Esophagus (tissue), 2 donors: ENCODE measurements around the gene P2RY6. TPM values are rescaled to one million over a fixed set of nuclear protein-coding genes. Genes with fewer than 3 reads are reported as not detected.

Experiments used
- H3K27ac ChIP-seq, 2 donors: one replicate each; pipeline ENCODE4 v1.5.1; 2013; ENCODE audit warnings: low read depth in 2 of 2, mild to moderate bottlenecking in 2 of 2, inconsistent platforms in 1 of 2, low read length in 1 of 2, moderate library complexity in 1 of 2
- H3K27me3 ChIP-seq, 2 donors: one replicate each; pipeline ENCODE4 v1.6.1; 2013; ENCODE audit warnings: low read length in 2 of 2, control low read depth in 1 of 2, mild to moderate bottlenecking in 1 of 2; ENCODE audit not compliant: insufficient read depth in 2 of 2, control insufficient read depth in 1 of 2
- H3K36me3 ChIP-seq, 2 donors: one replicate each; pipeline ENCODE4 v1.6.1; 2013; ENCODE audit warnings: low read length in 1 of 2; ENCODE audit not compliant: control insufficient read depth in 2 of 2, insufficient read depth in 2 of 2
- H3K4me1 ChIP-seq, 2 donors: one replicate each; pipeline ENCODE4 v1.6.1; 2013; ENCODE audit warnings: low read length in 1 of 2; ENCODE audit not compliant: control insufficient read depth in 2 of 2, insufficient read depth in 2 of 2
- H3K4me3 ChIP-seq, 2 donors: one replicate each; pipeline ENCODE4 v1.5.1; 2013; ENCODE audit warnings: low read length in 2 of 2, mild to moderate bottlenecking in 2 of 2, low read depth in 1 of 2, moderate library complexity in 1 of 2
- H3K9me3 ChIP-seq, 2 donors: one replicate each; pipeline ENCODE4 v1.6.1; 2013; ENCODE audit warnings: mild to moderate bottlenecking in 2 of 2, low read depth in 1 of 2, low read length in 1 of 2, moderate library complexity in 1 of 2; ENCODE audit not compliant: control insufficient read depth in 2 of 2, insufficient read depth in 1 of 2
- WGBS, 2 donors: extraction: QIAGEN DNeasy Blood & Tissue Kit; methylation state at CpG; one replicate each; pipeline ENCODE4 v1.1.7; 2013; 5-methylcytosine and 5-hydroxymethylcytosine counted together
- polyA plus RNA-seq, 2 donors: library from polyadenylated mRNA; stranded (reverse); fragments of 200-250 nt; gene quantifications; one replicate each; pipeline ENCODE4 v1.2.3, GENCODE V29; 2013
- donor health status: healthy with polysubstance abuse.
- donor health status: Bipolar disorder and iron deficiency.

P2RY6 gene
- polyA plus RNA-seq, 2 donors = 0.71 to 1.7 TPM

DNA sequence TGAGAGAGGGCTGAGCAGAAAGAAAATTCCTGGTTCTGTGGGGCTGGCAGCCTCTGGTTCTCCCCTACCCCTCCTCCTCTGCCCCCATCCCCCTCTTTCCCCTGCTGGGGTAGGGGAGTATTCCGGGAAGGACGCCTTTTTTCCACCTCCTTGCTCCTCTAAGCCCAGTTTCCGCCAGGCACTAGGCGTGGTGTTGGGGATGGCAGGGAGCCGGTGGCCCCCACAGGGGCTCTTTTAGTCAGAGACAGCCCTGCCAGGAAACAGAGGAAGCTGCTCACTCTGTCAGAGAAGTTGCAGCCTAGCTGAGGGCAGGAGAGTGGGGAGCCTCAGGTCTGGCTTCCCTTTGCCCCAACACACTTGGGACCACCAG is 20.4 kb downstream of the P2RY6 start:
- no peaks in the 10 kb centered on the region for H3K27me3 ChIP-seq
- H3K27ac ChIP-seq = no peak overlapping the region
- peaks cover 0 to 4% of the 10 kb centered on the region in 2 donors for H3K4me1 ChIP-seq
- WGBS, 2 donors = 47 to 50% methylated on average over 5 of the region's 5 CpGs
- no peaks in the 10 kb centered on the region for H3K36me3 ChIP-seq
- H3K9me3 ChIP-seq = no peaks in the 10 kb centered on the region
- H3K4me3 ChIP-seq = no peak overlapping the region

- Histone ChIP-seq H3K27me3 (no peaks in the 10 kb centered on the region), H3K4me3 (no peak overlapping the region), H3K27ac (no peak overlapping the region), H3K4me1 (peaks cover 0 to 4% of the 10 kb centered on the region in 2 donors), H3K36me3 (no peaks in the 10 kb centered on the region), H3K9me3 (no peaks in the 10 kb centered on the region)
- WGBS, 2 donors = 76 to 90% methylated on average over 3 to 4 of the region's 4 CpGs
Observed at GRCh38 chr11:73293356-73293936, 21.3 kb downstream of the P2RY6 start.

- Histone ChIP-seq H3K27ac (no peak overlapping the region), H3K27me3 (no peaks in the 10 kb centered on the region)
Observed at GRCh38 chr11:73294604-73295003, 22.5 kb downstream of the P2RY6 start.

DNA sequence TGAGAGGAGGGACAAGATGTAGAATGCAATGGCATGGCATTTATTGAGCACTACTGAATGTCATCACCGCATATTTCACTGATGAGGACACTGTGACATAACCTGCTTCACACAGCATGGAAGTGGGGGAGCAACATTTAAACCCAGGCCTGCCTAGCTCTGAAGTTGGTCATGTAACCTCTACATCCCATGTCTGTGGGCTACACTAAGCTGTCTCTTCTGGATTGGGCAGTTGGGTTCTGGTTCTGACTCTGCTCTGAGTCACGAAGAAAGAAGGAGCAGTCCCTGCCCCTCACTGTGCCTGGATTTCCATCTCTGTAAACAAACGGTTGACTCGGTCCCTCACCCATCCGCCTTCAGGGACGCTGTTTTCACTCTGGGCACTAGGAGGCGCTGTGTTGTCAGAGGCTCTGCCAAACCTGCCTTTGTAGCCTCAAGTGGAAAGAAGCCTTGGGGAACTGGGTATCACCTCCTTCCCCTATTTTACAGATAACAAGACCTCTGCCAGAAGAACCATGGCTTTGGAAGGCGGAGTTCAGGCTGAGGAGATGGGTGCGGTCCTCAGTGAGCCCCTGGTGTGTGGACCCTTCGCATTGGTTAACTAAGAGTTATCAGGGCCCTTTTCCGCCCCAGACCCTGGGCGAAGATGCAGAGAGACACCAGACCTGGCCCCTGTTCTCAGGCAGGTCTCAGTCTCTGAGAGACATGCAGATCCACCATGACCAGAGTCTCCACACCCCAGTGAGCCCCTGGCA is 23.3 kb downstream of the P2RY6 start:
- Histone ChIP-seq H3K27me3 (no peaks in the 10 kb centered on the region), H3K36me3 (no peaks in the 10 kb centered on the region), H3K4me3 (no peak overlapping the region), H3K9me3 (no peaks in the 10 kb centered on the region), H3K4me1 (no peaks in the 10 kb centered on the region), H3K27ac (no peak overlapping the region)
- WGBS, 2 donors = 41 to 45% methylated on average over 12 of the region's 12 CpGs

More at GRCh38 chr11:73294604-73295003, 22.5 kb downstream of the P2RY6 start:
- Histone ChIP-seq H3K36me3 (no peaks in the 10 kb centered on the region), H3K4me1 (no peaks in the 10 kb centered on the region), H3K9me3 (no peaks in the 10 kb centered on the region), H3K4me3 (no peak overlapping the region)

GRCh38 chr11:73295996-73296318 is 23.8 kb downstream of the P2RY6 start:
- Histone ChIP-seq H3K4me3 (no peak overlapping the region), H3K4me1 (no peaks in the 10 kb centered on the region), H3K9me3 (no peaks in the 10 kb centered on the region), H3K36me3 (no peaks in the 10 kb centered on the region), H3K27ac (no peak overlapping the region), H3K27me3 (no peaks in the 10 kb centered on the region)
- 91 to 92% methylated on average over 3 of the region's 3 CpGs for WGBS, 2 donors

DNA sequence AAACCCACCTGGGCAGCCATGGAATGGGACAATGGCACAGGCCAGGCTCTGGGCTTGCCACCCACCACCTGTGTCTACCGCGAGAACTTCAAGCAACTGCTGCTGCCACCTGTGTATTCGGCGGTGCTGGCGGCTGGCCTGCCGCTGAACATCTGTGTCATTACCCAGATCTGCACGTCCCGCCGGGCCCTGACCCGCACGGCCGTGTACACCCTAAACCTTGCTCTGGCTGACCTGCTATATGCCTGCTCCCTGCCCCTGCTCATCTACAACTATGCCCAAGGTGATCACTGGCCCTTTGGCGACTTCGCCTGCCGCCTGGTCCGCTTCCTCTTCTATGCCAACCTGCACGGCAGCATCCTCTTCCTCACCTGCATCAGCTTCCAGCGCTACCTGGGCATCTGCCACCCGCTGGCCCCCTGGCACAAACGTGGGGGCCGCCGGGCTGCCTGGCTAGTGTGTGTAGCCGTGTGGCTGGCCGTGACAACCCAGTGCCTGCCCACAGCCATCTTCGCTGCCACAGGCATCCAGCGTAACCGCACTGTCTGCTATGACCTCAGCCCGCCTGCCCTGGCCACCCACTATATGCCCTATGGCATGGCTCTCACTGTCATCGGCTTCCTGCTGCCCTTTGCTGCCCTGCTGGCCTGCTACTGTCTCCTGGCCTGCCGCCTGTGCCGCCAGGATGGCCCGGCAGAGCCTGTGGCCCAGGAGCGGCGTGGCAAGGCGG is 24.5 kb downstream of the P2RY6 start:
- Histone ChIP-seq H3K36me3 (no peaks in the 10 kb centered on the region), H3K27me3 (no peaks in the 10 kb centered on the region), H3K9me3 (no peaks in the 10 kb centered on the region), H3K27ac (no peak overlapping the region), H3K4me3 (no peak overlapping the region), H3K4me1 (no peaks in the 10 kb centered on the region)
- WGBS, 2 donors = 91 to 92% methylated on average over 35 of the region's 35 CpGs

DNA sequence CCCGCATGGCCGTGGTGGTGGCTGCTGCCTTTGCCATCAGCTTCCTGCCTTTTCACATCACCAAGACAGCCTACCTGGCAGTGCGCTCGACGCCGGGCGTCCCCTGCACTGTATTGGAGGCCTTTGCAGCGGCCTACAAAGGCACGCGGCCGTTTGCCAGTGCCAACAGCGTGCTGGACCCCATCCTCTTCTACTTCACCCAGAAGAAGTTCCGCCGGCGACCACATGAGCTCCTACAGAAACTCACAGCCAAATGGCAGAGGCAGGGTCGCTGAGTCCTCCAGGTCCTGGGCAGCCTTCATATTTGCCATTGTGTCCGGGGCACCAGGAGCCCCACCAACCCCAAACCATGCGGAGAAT is 25.1 kb downstream of the P2RY6 start:
- H3K4me3 ChIP-seq = no peak overlapping the region
- 93 to 94% methylated on average over 18 of the region's 18 CpGs for WGBS, 2 donors
- no peaks in the 10 kb centered on the region for H3K27me3 ChIP-seq
- no peak overlapping the region for H3K27ac ChIP-seq
- H3K9me3 ChIP-seq = no peaks in the 10 kb centered on the region
- no peaks in the 10 kb centered on the region for H3K4me1 ChIP-seq
- no peaks in the 10 kb centered on the region for H3K36me3 ChIP-seq

GRCh38 chr11:73297702-73298101 is 25.6 kb downstream of the P2RY6 start:
- 82 to 91% methylated on average over 3 of the region's 3 CpGs for WGBS, 2 donors
- Histone ChIP-seq H3K4me3 (no peak overlapping the region), H3K9me3 (no peaks in the 10 kb centered on the region)

DNA sequence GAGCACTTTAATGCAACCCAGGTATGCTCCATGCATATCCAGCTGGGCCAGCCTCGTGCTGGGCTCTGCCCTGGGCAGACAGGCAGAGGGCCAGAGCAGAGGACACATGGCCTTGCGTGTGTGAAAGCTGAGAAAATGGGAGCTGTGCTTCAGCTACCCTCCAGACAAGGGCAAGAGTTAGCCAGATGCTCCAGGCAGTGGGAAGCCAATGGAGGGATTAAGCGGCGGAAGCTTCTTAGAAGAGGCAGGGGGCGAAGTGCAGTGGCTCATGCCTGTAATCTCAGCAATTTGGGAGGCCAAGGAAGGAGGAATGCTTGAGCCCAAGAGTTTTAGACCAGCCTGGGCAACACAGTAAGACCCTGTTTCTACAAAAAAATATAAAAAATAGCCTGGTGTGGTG is 26.1 kb downstream of the P2RY6 start:
- H3K36me3 ChIP-seq = no peaks in the 10 kb centered on the region
- no peaks in the 10 kb centered on the region for H3K9me3 ChIP-seq
- H3K27me3 ChIP-seq = no peaks in the 10 kb centered on the region
- H3K27ac ChIP-seq = no peak overlapping the region
- 76 to 81% methylated on average over 5 of the region's 5 CpGs for WGBS, 2 donors
- H3K4me1 ChIP-seq = no peaks in the 10 kb centered on the region
- H3K4me3 ChIP-seq = no peak overlapping the region

More at GRCh38 chr11:73297702-73298101, 25.6 kb downstream of the P2RY6 start:
- Histone ChIP-seq H3K27me3 (no peaks in the 10 kb centered on the region), H3K27ac (no peak overlapping the region), H3K4me1 (no peaks in the 10 kb centered on the region), H3K36me3 (no peaks in the 10 kb centered on the region)
